ENCODE results near the gene NDUFA7. TPM values are rescaled to one million over a fixed set of nuclear protein-coding genes. Genes with fewer than 3 reads are reported as not detected.

NDUFA7 gene
- total and polyA plus RNA-seq, 2 of the 13 experiments (the other 11 are each of a cell fraction or from before 2014, with no cell fraction given) = 64.5 to 71.5 TPM

DNA sequence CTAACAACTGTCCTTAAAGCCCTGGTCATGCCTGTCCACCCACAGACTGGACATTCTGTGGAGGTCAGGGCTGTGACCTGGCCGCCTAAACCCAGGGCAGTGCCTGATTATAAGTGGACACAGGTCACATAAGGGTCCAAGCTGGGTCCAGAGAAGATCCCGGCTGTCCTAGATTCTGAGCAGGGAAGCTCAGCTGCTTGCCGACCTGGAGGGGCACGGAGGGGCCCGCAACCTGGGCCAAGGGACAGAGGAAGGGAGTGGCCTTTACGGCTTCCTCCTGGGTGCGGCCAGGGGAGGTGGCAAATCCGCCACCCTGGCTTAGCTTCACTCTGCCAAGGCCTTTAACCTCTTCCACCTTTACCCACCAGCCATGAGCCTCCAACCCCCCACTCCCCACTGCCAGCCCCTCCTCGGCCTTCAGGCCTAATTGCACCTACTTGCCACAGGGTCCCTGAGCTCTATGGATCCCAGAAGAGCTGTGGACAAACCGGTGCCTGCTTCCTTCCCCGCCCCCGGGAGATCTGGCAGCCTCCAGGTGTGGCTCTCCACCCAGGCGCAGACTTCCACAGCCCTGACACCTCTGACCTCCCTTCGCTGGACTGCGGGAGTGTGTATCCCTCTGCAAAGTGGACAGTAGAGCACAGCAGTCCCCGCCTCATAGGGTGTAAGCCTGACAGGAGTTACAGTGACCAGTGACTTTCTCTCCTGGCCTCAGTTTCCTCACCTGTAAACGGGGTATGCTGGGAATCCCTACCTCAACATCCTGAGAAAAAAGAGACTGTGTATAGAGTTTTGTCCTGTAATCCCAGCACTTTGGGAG lies 14.7 kb downstream of the NDUFA7 start:
- no peak overlapping the region for H2AFZ ChIP-seq (ENCODE audit: low read length)
- no peaks in the 10 kb centered on the region for H3K27me3 ChIP-seq (ENCODE audit: control insufficient read depth in 1 of 2, insufficient read depth in 2 of 2, low read length in 2 of 2)
- TF ChIP-seq KDM2A (CRISPR knock-in tag; IDR thresholded peaks at IDR 0.05; ENCODE audit: borderline replicate concordance, low read depth) (0 out of 2 replicates have a peak, but pooled peaks have one; percentile 23), ZNF296 (CRISPR knock-in tag; conservative IDR thresholded peaks at IDR 0.05) (0 out of 2 replicates have a peak, but pooled peaks have one; percentile 70), RBFOX2 (IDR thresholded peaks at IDR 0.05; ENCODE audit: low read depth, low read length) (no peak), NR2F6 (IDR thresholded peaks at IDR 0.05) (peak; percentile 25; the same call in 1 of the 2 replicates), NR2F6 (CRISPR knock-in tag; IDR thresholded peaks at IDR 0.05) (no peak), ZNF777 (CRISPR knock-in tag; IDR thresholded peaks at IDR 0.05) (no peak), ELF3 (CRISPR knock-in tag; IDR thresholded peaks at IDR 0.05) (no peak), ZNF629 (CRISPR knock-in tag; conservative IDR thresholded peaks at IDR 0.05) (peak; percentile 56)
- TF ChIP-seq, protein P1, sequence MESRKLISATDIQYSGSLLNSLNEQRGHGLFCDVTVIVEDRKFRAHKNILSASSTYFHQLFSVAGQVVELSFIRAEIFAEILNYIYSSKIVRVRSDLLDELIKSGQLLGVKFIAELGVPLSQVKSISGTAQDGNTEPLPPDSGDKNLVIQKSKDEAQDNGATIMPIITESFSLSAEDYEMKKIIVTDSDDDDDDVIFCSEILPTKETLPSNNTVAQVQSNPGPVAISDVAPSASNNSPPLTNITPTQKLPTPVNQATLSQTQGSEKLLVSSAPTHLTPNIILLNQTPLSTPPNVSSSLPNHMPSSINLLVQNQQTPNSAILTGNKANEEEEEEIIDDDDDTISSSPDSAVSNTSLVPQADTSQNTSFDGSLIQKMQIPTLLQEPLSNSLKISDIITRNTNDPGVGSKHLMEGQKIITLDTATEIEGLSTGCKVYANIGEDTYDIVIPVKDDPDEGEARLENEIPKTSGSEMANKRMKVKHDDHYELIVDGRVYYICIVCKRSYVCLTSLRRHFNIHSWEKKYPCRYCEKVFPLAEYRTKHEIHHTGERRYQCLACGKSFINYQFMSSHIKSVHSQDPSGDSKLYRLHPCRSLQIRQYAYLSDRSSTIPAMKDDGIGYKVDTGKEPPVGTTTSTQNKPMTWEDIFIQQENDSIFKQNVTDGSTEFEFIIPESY (CRISPR knock-in tag; IDR thresholded peaks at IDR 0.05) = 0 out of 2 replicates have a peak, but pooled peaks have one; percentile 26
- TF ChIP-seq, protein P2, sequence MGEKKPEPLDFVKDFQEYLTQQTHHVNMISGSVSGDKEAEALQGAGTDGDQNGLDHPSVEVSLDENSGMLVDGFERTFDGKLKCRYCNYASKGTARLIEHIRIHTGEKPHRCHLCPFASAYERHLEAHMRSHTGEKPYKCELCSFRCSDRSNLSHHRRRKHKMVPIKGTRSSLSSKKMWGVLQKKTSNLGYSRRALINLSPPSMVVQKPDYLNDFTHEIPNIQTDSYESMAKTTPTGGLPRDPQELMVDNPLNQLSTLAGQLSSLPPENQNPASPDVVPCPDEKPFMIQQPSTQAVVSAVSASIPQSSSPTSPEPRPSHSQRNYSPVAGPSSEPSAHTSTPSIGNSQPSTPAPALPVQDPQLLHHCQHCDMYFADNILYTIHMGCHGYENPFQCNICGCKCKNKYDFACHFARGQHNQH (CRISPR knock-in tag; IDR thresholded peaks at IDR 0.05) = 0 out of 2 replicates have a peak, but pooled peaks have one; percentile 35
- TF ChIP-seq, protein P3, sequence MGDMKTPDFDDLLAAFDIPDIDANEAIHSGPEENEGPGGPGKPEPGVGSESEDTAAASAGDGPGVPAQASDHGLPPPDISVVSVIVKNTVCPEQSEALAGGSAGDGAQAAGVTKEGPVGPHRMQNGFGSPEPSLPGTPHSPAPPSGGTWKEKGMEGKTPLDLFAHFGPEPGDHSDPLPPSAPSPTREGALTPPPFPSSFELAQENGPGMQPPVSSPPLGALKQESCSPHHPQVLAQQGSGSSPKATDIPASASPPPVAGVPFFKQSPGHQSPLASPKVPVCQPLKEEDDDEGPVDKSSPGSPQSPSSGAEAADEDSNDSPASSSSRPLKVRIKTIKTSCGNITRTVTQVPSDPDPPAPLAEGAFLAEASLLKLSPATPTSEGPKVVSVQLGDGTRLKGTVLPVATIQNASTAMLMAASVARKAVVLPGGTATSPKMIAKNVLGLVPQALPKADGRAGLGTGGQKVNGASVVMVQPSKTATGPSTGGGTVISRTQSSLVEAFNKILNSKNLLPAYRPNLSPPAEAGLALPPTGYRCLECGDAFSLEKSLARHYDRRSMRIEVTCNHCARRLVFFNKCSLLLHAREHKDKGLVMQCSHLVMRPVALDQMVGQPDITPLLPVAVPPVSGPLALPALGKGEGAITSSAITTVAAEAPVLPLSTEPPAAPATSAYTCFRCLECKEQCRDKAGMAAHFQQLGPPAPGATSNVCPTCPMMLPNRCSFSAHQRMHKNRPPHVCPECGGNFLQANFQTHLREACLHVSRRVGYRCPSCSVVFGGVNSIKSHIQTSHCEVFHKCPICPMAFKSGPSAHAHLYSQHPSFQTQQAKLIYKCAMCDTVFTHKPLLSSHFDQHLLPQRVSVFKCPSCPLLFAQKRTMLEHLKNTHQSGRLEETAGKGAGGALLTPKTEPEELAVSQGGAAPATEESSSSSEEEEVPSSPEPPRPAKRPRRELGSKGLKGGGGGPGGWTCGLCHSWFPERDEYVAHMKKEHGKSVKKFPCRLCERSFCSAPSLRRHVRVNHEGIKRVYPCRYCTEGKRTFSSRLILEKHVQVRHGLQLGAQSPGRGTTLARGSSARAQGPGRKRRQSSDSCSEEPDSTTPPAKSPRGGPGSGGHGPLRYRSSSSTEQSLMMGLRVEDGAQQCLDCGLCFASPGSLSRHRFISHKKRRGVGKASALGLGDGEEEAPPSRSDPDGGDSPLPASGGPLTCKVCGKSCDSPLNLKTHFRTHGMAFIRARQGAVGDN (CRISPR knock-in tag; IDR thresholded peaks at IDR 0.05) = peak; percentile 25; the same call in 1 of the 2 replicates
- TF ChIP-seq, protein P4, sequence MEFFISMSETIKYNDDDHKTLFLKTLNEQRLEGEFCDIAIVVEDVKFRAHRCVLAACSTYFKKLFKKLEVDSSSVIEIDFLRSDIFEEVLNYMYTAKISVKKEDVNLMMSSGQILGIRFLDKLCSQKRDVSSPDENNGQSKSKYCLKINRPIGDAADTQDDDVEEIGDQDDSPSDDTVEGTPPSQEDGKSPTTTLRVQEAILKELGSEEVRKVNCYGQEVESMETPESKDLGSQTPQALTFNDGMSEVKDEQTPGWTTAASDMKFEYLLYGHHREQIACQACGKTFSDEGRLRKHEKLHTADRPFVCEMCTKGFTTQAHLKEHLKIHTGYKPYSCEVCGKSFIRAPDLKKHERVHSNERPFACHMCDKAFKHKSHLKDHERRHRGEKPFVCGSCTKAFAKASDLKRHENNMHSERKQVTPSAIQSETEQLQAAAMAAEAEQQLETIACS (CRISPR knock-in tag; IDR thresholded peaks at IDR 0.05) = peak; percentile 12; the same call in 1 of the 2 replicates
- peaks cover 15 to 28% of the 10 kb centered on the region in 2 experiments; a peak in 4 of 5 replicates for H3K36me3 ChIP-seq (replicated peaks in 1 of 2; ENCODE audit: control insufficient read depth in 1 of 2, insufficient read depth in 2 of 2, low read length in 2 of 2)
- intact Hi-C loops (cut with micrococcal nuclease; ENCODE audit: unreplicated experiment) = no loop called here
- no TSS peak for BruUV-seq (replicated peaks)
- H3K79me2 ChIP-seq (ENCODE audit: insufficient read depth, low read length) = peaks cover 17% of the 10 kb centered on the region
- peak overlapping the region in 2 of 3 experiments; percentile 13 to 50; a peak in 2 of 6 replicates for H3K4me3 ChIP-seq (replicated peaks in 1 of 3; ENCODE audit: insufficient read depth in 1 of 3, low read depth in 2 of 3, low read length in 3 of 3)
- H4K20me1 ChIP-seq (ENCODE audit: insufficient read depth, low read length) = no peaks in the 10 kb centered on the region
- ChIA-PET POLR2A (interaction anchor here (5.8 kb wide), 1 partner anchor 13 kb away, joined by 39 read pairs; the partner anchor contains the start of genes NDUFA7 and RPS28), CTCF (ENCODE audit: low intra/inter-chr PET ratio, low total read pairs) (no interaction called here)
- peak overlapping the region; percentile 98 for H3K4me2 ChIP-seq (ENCODE audit: low read depth, low read length)
- ATAC-seq (no peak), DNase-seq (ENCODE audit: low spot score) (no peak), FAIRE-seq (no peak)
- H3K9me3 ChIP-seq (ENCODE audit: low read length) = no peaks in the 10 kb centered on the region
- in situ Hi-C loops (cut with HindIII; ENCODE audit: extremely low pct_ligation_motif_present, low pct_unique_long_range_greater_than_20kb) = loop anchor here (5.0 kb wide), 1 partner anchor 44 kb away; no protein-coding TSS in a partner anchor
- peak overlapping the region; percentile 89; the same call in 1 of the 2 replicates for H3K9ac ChIP-seq (ENCODE audit: insufficient read depth, low read depth, low read length)
- H3K4me1 ChIP-seq (ENCODE audit: insufficient read depth, low read length) = peaks cover 39% of the 10 kb centered on the region
- WGBS (ENCODE audit: low lambda C conversion rate) = 79% methylated on average over 9 of the region's 17 CpGs
- peak overlapping the region; percentile 20 for H3K27ac ChIP-seq (ENCODE audit: extremely low read length, insufficient read depth, low read length)

Data from HepG2 (cell line).